Stimulated activated CD4-positive, alpha-beta T cell treated with anti-CD3 and anti-CD28 coated beads, Interleukin-2, amount 100 ng/mL, for 24 hours (primary cell): ENCODE data around the gene RGS1.

Source experiments
- DNase-seq, 2 donors: peaks; one replicate each; pipeline ENCODE4 v3.0.0-alpha.2; 2020

The RGS1 gene

DNA sequence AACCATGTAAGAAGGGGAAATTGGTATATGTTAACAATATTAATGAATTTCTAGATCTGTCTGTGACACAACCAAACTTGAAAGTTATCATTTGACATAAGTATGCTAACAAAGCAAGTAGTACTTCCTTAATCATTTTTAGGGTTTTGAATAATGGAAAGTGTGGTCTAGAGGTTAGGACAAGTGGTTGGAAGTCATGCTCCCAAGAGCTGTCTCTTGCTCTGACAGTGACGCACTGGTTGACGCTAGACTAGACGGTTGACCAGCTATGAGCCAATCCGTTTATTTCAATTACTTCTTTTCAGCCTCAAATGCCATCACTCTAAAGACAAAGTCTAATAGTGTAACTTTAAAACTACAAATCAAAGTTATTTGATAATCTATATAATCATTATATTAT is 20.7 kb upstream of the RGS1 start:
- DNase-seq = no peak

- no peak for DNase-seq
These were observed 20.2 kb upstream of the RGS1 start for GRCh38 chr1:192555399-192555798.

- no peak for DNase-seq
These were observed 17.6 kb upstream of the RGS1 start for GRCh38 chr1:192557841-192558595.

GRCh38 chr1:192559115-192560006 is 16.2 kb upstream of the RGS1 start:
- DNase-seq = no peak

- no peak for DNase-seq
These were observed 14.3 kb upstream of the RGS1 start for GRCh38 chr1:192561301-192561700.

DNA sequence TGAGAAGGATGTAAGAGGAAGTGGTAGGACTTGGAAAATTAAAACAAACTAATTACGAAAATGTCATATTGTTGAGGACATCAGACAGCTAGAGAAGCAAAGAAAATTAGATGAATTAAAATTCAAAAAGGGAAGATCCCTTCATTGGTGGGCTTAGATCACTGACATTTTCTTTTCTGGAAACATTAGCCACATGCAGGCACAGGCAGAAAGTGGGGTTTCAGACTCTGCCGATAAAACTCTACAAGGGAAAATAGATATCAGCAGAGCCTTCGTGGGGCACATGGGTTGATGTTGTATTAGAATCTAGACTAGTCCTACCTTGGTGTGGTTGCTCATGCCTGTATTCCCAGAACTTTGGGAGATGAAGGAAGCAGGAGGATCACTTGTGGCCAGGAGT is 12.4 kb upstream of the RGS1 start:
- no peak for DNase-seq

DNA sequence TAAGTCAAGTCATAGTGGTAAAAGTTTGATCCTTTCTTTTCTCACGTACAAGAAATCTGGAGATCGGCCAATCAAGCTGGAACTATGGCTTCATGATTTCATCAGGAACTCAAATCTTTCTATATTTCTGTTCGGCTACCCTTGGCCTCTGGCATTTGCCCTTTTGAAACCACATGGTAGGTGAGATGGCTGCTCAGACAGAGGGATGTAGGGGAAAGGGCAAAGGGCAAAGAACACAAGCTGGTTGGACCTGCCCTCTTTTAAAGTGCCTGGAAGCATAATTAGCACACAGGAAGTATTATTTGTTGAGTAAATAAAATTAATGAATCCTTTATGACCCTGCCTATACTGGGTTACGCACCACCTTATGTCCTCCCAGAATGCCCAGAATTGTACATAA is 11.5 kb upstream of the RGS1 start:
- DNase-seq = no peak

DNA sequence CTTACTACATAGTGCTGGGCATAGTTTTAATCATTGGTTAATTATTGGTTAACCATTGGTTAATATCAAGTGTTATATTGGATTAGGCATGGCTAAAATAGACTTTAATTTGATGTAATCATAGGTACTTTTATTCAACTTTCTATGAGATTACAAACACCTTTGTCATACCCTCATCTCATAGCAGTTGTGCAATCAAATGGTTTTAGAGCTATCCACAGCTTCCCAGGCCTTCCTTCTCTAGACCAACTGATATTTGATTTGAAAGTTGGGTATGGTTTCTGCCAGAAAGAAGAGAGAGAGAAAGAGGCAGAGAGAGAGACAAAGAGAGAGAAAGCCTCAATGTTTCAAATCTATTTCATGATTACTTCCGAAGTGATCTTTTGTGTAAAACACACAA is 9.6 kb upstream of the RGS1 start:
- DNase-seq = no peak

DNA sequence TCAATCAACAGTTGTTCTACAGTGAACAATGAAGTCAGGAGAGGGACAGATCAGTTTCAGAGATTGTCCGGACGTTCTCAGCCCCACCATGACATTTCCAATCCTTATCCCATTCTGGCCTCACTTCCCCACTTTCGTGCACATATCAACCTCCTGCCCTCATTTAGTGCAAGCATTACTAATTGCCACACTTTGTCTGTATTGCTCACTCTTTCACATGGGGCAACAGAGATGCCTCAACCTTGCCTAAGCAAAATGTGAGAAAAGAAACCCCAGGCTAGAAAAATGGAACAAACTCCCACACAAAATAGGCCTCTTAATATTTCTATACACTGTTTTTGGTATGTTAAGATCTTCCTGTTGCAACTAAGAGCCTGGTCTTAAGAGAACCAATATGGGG is 8.9 kb upstream of the RGS1 start:
- no peak for DNase-seq

DNA sequence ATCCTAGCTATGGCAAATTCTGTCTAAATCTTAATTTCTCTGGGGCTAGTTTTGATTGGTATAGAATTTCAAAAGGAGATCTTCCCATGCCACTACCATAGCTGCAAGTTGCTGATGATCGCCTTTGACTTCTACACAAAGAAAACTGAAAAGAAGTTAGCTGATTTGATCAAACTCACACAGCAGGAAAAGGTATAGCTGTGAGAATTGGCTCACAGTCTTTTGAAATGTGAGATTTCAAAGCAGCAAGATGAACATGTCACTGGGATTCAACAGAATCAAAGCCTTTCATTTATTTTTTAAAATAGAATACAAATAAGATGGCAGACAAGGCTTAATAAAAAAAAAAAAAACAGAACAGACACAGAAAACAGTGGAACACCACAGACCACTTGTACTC is 7.5 kb upstream of the RGS1 start:
- DNase-seq = no peak

DNA sequence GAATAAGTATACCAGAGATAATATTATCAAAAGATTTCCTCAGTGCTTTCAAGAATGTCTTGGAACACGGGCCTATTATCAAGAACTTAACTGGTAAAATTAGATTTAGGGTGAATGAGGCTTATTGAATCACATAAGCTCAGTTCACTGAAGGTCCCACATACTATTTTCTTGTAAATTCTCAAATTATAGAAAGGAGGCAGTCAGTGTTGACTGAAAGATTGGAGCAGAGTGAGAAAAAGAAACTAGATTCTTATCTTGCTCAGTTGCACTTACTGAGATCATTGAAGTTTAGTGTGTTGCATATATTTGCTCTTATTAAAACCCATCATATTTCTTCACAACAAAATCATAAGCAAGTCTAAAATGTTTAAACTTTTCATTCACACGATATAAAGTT is 3.9 kb upstream of the RGS1 start:
- no peak for DNase-seq

- no peak for DNase-seq
These were observed 2.1 kb upstream of the RGS1 start for GRCh38 chr1:192573499-192573898.

GRCh38 chr1:192574073-192574472 is 1.5 kb upstream of the RGS1 start:
- no peak for DNase-seq

GRCh38 chr1:192576190-192577144 is 894 bp downstream of the RGS1 start:
- no peak for DNase-seq

GRCh38 chr1:192577145-192578140 is 1.9 kb downstream of the RGS1 start:
- no peak for DNase-seq

- DNase-seq = no peak
These were observed 2.8 kb downstream of the RGS1 start for GRCh38 chr1:192578144-192578909.

DNA sequence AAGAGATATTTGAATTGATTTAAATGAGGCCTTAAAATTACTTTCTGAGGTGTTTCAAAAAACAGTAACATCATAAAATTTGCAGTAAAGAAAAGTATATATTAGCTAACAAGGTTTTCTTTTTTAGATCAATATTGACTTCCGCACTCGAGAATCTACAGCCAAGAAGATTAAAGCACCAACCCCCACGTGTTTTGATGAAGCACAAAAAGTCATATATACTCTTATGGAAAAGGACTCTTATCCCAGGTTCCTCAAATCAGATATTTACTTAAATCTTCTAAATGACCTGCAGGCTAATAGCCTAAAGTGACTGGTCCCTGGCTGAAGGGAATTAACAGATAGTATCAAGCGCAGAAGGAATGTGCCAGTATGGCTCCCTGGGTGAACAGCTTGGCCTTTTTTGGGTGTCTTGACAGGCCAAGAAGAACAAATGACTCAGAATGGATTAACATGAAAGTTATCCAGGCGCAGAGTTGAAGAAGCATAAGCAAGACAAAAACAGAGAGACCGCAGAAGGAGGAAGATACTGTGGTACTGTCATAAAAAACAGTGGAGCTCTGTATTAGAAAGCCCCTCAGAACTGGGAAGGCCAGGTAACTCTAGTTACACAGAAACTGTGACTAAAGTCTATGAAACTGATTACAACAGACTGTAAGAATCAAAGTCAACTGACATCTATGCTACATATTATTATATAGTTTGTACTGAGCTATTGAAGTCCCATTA is 3.6 kb downstream of the RGS1 start:
- DNase-seq = no peak

DNA sequence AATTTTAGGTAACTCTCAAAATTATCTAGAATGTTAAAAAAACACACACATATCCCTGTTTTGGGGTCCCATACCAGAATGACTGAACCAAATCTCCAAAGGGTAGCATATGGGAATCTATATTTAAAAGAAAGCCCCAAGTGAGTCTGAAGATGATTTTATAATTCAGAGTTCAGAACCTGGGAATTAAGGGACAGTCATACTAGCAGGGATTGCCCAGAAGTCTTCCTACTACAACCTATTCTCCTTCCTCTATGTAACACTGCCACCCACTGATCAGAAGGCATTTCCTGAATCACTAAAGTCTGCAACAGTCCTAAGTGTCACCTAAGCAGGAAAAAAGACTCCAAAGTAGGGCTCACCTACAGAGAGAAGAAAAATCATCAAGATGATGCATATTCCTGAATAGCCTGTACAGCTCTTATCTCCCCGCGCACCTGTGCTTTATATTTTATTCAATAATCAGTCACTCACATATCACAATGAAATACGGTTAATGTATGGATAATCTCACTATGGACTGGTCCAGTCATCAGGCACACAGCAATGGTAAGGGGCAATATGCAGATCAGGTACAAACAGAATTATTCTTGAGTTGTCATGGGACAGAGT is 4.9 kb downstream of the RGS1 start:
- DNase-seq = no peak

GRCh38 chr1:192581131-192581927 is 5.8 kb downstream of the RGS1 start:
- DNase-seq = no peak
